HL-60/S4 treated with retinoic acid at 250 ng/mL for 4 days and 3 days (cell line): Measurements from ENCODE around the gene CFAP206.

Experiments used
- in situ Hi-C: fragments of 300-500 bp; cut with MboI; formaldehyde crosslinking; loops from 2 replicates; pipeline ENCODE4 v1.7.0; 2022; ENCODE audit warnings: low sequenced_read_pairs

The CFAP206 gene

DNA sequence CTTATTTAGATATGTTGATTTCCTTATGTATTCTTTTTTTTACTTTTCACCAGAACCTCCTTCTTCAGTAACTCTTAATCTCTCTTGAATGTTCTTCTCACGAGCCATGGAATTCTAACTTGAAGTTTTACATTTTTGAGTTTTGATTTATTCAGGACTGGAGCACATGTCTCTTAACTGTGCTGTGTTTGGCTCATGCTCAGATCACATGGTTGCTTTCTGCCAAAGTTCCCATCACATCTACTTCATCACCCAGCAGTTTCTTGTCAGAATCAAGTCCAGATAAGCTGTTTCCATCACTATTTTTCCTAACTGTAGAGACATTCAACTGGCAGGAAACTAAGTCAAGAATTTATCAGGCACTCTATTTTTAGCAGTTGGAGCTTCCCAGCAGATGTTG is 96.7 kb downstream of the CFAP206 start:
- in situ Hi-C loops = no loop called here
